K562 (cell line): ENCODE results near the gene CHAF1A. TPM values are rescaled to one million over a fixed set of nuclear protein-coding genes. Genes with fewer than 3 reads are reported as not detected.
A peak's percentile ranks its signal among the peaks of the same experiment; 100 is the strongest.

Experiments
- ARID1B ChIP-seq: fragments of 450-650 bp; IDR thresholded peaks from 2 replicates; pipeline ENCODE4 v1.6.1; 2016; ENCODE audit warnings: antibody characterized with exemption, mild to moderate bottlenecking, inconsistent platforms
- ARID2 ChIP-seq: fragments of 450-650 bp; IDR thresholded peaks from 2 replicates; pipeline ENCODE4 v1.6.1; 2017; ENCODE audit warnings: antibody characterized with exemption, mild to moderate bottlenecking
- BRD9 ChIP-seq: fragments of 450-650 bp; IDR thresholded peaks from 2 replicates; pipeline ENCODE4 v1.6.1; 2018; ENCODE audit warnings: low read depth; ENCODE audit not compliant: partially characterized antibody
- CTBP1 ChIP-seq: fragments of 450-650 bp; IDR thresholded peaks from 2 replicates; pipeline ENCODE4 v1.6.1; 2016; ENCODE audit warnings: borderline replicate concordance
- CXXC5 ChIP-seq: fragments of 250-450 bp; sonication (Bioruptor Pico); IDR thresholded peaks from 2 replicates; pipeline ENCODE4 v1.8.0; 2022; ENCODE audit warnings: inconsistent platforms, mild to moderate bottlenecking, moderate library complexity
- GTF2A2 ChIP-seq: IDR thresholded peaks from 2 replicates; pipeline ENCODE4 v1.6.1; 2016; ENCODE audit warnings: mild to moderate bottlenecking, missing genetic modification characterization, missing compliant biosample characterization
- HDAC2 ChIP-seq: fragments of 450-650 bp; IDR thresholded peaks from 2 replicates; pipeline ENCODE4 v1.6.1; 2016; ENCODE audit warnings: mild to moderate bottlenecking
- HSF4 ChIP-seq: fragments of 250-450 bp; sonication (Bioruptor Pico); IDR thresholded peaks from 2 replicates; pipeline ENCODE4 v2.1.2; 2022; ENCODE audit warnings: mild to moderate bottlenecking, moderate library complexity, borderline replicate concordance
- MCM5 ChIP-seq: fragments of 450-650 bp; IDR thresholded peaks from 2 replicates; pipeline ENCODE4 v1.6.1; 2016; ENCODE audit warnings: low read depth
- MED1 ChIP-seq: sonication (generic); formaldehyde crosslinking; IDR thresholded peaks from 2 replicates; pipeline ENCODE4 v1.8.1; 2023; ENCODE audit warnings: missing genetic modification reagents, borderline replicate concordance
- NCOA2 ChIP-seq, 2 experiments: fragments of 450-650 bp; IDR thresholded peaks; 2 replicates each; pipeline ENCODE4 v1.6.1; 2018; ENCODE audit warnings: mild to moderate bottlenecking in 2 of 2, moderate library complexity in 1 of 2; ENCODE audit not compliant: partially characterized antibody in 2 of 2
- POLR2AphosphoS5 ChIP-seq: IDR thresholded peaks from 2 replicates; pipeline ENCODE4 v1.6.1; 2011; ENCODE audit warnings: mild to moderate bottlenecking, low read depth, low read length, moderate library complexity; ENCODE audit not compliant: control insufficient read depth, insufficient read depth
- POLR3A ChIP-seq: IDR thresholded peaks from 2 replicates; pipeline ENCODE4 v1.6.1; 2011; ENCODE audit warnings: borderline replicate concordance, mild to moderate bottlenecking, moderate library complexity; ENCODE audit not compliant: insufficient read length, insufficient read depth; ENCODE audit errors: extremely low read depth
- PPARD ChIP-seq: fragments of 250-450 bp; sonication (Bioruptor Pico); IDR thresholded peaks from 2 replicates; pipeline ENCODE4 v1.8.0; 2022; ENCODE audit warnings: inconsistent platforms, mild to moderate bottlenecking, moderate library complexity
- RBFOX2 ChIP-seq: fragments of 200-400 bp; formaldehyde crosslinking; IDR thresholded peaks from 2 replicates; pipeline ENCODE4 v1.6.1; 2017; ENCODE audit warnings: low read depth, mild to moderate bottlenecking, low read length, moderate library complexity
- RBM14 ChIP-seq: fragments of 200-400 bp; formaldehyde crosslinking; IDR thresholded peaks from 2 replicates; pipeline ENCODE4 v1.6.1; 2018; ENCODE audit warnings: low read depth, mild to moderate bottlenecking, low read length, moderate library complexity, borderline replicate concordance; ENCODE audit not compliant: insufficient read depth
- THRAP3 ChIP-seq: fragments of 450-650 bp; IDR thresholded peaks from 2 replicates; pipeline ENCODE4 v1.6.1; 2016; ENCODE audit warnings: mild to moderate bottlenecking, inconsistent platforms, borderline replicate concordance
- U2AF1 ChIP-seq: fragments of 200-400 bp; formaldehyde crosslinking; optimal IDR thresholded peaks from 2 replicates; pipeline ENCODE3; 2017; ENCODE audit warnings: mild to moderate bottlenecking, low read depth, low read length, moderate library complexity
- ZKSCAN8 ChIP-seq: fragments of 200-800 bp; sonication (Bioruptor generic); IDR thresholded peaks from 2 replicates; pipeline ENCODE4 v1.6.1; 2016; ENCODE audit warnings: missing genetic modification characterization, missing compliant biosample characterization
- ZNF644 ChIP-seq: fragments of 200-800 bp; sonication (Bioruptor generic); IDR thresholded peaks from 2 replicates; pipeline ENCODE4 v1.6.1; 2016; ENCODE audit warnings: low read depth, missing genetic modification characterization, missing compliant biosample characterization
- ZNF79 ChIP-seq: fragments of 250-450 bp; sonication (Bioruptor Pico); IDR thresholded peaks from 2 replicates; pipeline ENCODE4 v1.4.0; 2020; ENCODE audit warnings: low read depth, mild to moderate bottlenecking, moderate library complexity
- polyA plus RNA-seq, 8 experiments: library from polyadenylated mRNA; depleted of rRNA in 4 of 8; stranded (reverse) in 5 of 8; unstranded in 3 of 8; fragments of >200 nt; fragmentation: Nextera tagmentation in 2 of 8; fragmentation: Illumina TruSeq in 1 of 8; extraction: Ambion mirVana in 2 of 8; extraction: Trizol in 1 of 8; gene quantifications; 2 replicates each; pipeline versions ENCODE4 v1.2.1 to v1.2.3, GENCODE V29; 2011 to 2014; ENCODE audit warnings: inconsistent platforms in 1 of 8, missing spikeins in 1 of 8
- total RNA-seq, 7 experiments: library from RNA; depleted of rRNA in 6 of 7; stranded (reverse); fragments of >200 nt in 6 of 7; fragmentation: Illumina TruSeq in 2 of 7; extraction: Trizol in 2 of 7; gene quantifications; 2 replicates each; pipeline versions ENCODE4 v1.2.1 to v1.2.3, GENCODE V29; 2011 to 2021; ENCODE audit warnings: low replicate concordance in 1 of 7
- TF ChIP-seq, protein P1 (sequence below): fragments of 250-450 bp; sonication (Bioruptor Pico); IDR thresholded peaks from 2 replicates; pipeline ENCODE4 v1.8.0; 2021; ENCODE audit warnings: borderline replicate concordance, mild to moderate bottlenecking, moderate library complexity; ENCODE audit not compliant: poor library complexity, severe bottlenecking
- TF ChIP-seq, protein P2 (sequence below): fragments of 250-450 bp; sonication (Bioruptor Pico); IDR thresholded peaks from 2 replicates; pipeline ENCODE4 v1.4.0; 2020; ENCODE audit warnings: mild to moderate bottlenecking, moderate library complexity, borderline replicate concordance

The CHAF1A gene
- total and polyA plus RNA-seq, 9 of the 15 experiments (the other 6 are each of a cell fraction or from before 2014, with no cell fraction given), result 1.6 to 86.9 (median 45.2) TPM

DNA sequence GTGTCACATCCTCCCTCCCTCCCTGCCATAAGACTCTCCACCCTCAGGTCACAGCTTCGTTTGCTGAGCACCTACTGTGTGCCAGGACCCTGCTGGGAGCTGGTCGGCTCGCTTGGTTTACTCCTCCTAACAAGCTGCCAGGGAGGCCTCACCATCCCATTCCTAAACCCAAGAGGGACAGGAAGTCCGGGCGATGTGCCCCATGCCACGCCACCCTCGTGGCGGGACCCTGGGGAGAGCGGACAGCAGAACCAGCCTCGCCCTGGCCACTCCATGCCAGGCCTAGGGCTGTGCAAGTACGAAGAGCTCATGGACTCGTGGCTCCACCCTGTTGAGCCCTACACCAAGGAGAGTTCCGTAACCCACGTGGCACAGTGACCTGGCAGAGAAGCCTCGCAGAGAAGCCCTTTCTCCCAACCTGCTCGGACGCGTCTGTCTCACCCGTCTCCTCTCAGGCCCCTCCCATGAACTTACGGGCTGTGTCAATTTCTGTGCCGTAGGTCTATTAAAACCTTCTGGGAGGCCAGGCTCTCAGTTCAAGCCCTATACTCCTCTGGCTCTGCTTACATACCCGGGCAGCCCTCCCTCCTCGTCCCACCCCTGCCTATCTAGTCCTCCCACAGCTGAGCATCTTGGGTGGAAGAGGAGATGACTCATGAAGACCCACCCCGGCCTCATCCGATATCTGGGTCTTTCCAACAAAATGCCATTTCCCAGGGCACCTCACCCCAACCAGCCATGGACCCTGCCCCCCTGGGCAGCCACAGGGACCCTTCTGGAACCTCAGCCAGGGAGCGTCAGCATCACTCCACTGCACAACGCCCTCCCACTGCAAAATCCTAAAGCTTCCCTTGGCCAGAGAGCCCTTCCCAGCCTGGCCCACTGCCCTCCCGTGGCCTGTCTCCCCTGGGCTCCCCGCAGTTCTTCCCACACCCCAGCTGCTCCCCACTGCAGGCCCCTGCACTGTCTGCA lies 52.6 kb downstream of the CHAF1A start (continued):
- TF ChIP-seq MED1 (CRISPR knock-in tag), result no peak
- TF ChIP-seq ZNF644 (tag), result no peak
- peak; percentile 31; the same call in 1 of the 2 replicates for TF ChIP-seq CTBP1
- no peak for TF ChIP-seq MCM5
- peak; percentile 54 for TF ChIP-seq RBFOX2
- TF ChIP-seq BRD9, result no peak
- TF ChIP-seq HSF4 (CRISPR knock-in tag), result no peak
- TF ChIP-seq THRAP3, result no peak
- TF ChIP-seq, protein P1, sequence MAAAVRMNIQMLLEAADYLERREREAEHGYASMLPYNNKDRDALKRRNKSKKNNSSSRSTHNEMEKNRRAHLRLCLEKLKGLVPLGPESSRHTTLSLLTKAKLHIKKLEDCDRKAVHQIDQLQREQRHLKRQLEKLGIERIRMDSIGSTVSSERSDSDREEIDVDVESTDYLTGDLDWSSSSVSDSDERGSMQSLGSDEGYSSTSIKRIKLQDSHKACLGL (CRISPR knock-in tag), result no peak
- no peak for TF ChIP-seq POLR3A
- no peak for TF ChIP-seq NCOA2 (IDR thresholded peaks at IDR 0.05; ENCODE audit: partially characterized antibody in 2 of 2)
- TF ChIP-seq U2AF1, result no peak
- TF ChIP-seq, protein P2, sequence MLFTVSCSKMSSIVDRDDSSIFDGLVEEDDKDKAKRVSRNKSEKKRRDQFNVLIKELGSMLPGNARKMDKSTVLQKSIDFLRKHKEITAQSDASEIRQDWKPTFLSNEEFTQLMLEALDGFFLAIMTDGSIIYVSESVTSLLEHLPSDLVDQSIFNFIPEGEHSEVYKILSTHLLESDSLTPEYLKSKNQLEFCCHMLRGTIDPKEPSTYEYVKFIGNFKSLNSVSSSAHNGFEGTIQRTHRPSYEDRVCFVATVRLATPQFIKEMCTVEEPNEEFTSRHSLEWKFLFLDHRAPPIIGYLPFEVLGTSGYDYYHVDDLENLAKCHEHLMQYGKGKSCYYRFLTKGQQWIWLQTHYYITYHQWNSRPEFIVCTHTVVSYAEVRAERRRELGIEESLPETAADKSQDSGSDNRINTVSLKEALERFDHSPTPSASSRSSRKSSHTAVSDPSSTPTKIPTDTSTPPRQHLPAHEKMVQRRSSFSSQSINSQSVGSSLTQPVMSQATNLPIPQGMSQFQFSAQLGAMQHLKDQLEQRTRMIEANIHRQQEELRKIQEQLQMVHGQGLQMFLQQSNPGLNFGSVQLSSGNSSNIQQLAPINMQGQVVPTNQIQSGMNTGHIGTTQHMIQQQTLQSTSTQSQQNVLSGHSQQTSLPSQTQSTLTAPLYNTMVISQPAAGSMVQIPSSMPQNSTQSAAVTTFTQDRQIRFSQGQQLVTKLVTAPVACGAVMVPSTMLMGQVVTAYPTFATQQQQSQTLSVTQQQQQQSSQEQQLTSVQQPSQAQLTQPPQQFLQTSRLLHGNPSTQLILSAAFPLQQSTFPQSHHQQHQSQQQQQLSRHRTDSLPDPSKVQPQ (CRISPR knock-in tag), result no peak
- no peak for TF ChIP-seq HDAC2
- TF ChIP-seq POLR2AphosphoS5, result peak; percentile 45; the same call in 1 of the 2 replicates
- no peak for TF ChIP-seq GTF2A2 (tag)
- TF ChIP-seq ARID2, result no peak
- TF ChIP-seq ZKSCAN8 (CRISPR knock-in tag), result no peak
- TF ChIP-seq PPARD (CRISPR knock-in tag), result no peak
- TF ChIP-seq ZNF79 (CRISPR knock-in tag), result no peak
- TF ChIP-seq CXXC5 (CRISPR knock-in tag), result no peak
- TF ChIP-seq RBM14, result no peak
- TF ChIP-seq ARID1B, result peak; percentile 86
